ENCODE measurements around the gene HS3ST1. TPM values are rescaled to one million over a fixed set of nuclear protein-coding genes. Genes with fewer than 3 reads are reported as not detected.

Gene HS3ST1
- total and polyA plus RNA-seq, 2 experiments from 2014 or later, result 0.09 to 0.40 TPM

DNA sequence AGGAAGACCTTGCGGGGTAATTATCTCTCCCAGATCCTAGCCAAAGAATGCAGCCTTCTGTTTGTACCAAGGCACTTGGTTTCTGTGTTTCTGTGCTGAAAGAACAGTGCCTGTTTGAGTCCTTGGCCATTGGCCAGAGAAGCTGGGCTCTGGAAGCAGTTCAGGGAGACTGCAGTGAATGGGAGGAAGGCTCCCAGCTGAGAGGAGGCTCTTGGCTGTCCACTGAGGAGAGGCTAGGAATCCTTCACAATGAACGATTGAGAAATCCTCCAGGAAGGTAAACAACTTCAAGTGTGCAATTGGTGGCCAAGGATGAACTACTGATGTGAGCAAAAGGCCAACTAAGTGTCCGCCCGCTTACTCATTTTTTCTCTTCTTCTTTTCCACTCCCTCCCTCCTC is 61.3 kb downstream of the HS3ST1 start:
- H3K36me3 ChIP-seq, result no peaks in the 10 kb centered on the region
- TF ChIP-seq, protein P1, sequence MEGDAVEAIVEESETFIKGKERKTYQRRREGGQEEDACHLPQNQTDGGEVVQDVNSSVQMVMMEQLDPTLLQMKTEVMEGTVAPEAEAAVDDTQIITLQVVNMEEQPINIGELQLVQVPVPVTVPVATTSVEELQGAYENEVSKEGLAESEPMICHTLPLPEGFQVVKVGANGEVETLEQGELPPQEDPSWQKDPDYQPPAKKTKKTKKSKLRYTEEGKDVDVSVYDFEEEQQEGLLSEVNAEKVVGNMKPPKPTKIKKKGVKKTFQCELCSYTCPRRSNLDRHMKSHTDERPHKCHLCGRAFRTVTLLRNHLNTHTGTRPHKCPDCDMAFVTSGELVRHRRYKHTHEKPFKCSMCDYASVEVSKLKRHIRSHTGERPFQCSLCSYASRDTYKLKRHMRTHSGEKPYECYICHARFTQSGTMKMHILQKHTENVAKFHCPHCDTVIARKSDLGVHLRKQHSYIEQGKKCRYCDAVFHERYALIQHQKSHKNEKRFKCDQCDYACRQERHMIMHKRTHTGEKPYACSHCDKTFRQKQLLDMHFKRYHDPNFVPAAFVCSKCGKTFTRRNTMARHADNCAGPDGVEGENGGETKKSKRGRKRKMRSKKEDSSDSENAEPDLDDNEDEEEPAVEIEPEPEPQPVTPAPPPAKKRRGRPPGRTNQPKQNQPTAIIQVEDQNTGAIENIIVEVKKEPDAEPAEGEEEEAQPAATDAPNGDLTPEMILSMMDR (IDR thresholded peaks at IDR 0.05; ENCODE audit: low read depth, low read length), result no peak
- no peaks in the 10 kb centered on the region for H3K27me3 ChIP-seq
- no peaks in the 10 kb centered on the region for H3K9me3 ChIP-seq (ENCODE audit: low read depth)
- peak; percentile 27 to 96 for DNase-seq (ENCODE audit: low read depth in 1 of 2, low spot score in 1 of 2)
- H3K4me3 ChIP-seq, result no peak overlapping the region
- H3K4me1 ChIP-seq (ENCODE audit: low read depth), result no peaks in the 10 kb centered on the region
- H3K27ac ChIP-seq, result no peak overlapping the region

DNA sequence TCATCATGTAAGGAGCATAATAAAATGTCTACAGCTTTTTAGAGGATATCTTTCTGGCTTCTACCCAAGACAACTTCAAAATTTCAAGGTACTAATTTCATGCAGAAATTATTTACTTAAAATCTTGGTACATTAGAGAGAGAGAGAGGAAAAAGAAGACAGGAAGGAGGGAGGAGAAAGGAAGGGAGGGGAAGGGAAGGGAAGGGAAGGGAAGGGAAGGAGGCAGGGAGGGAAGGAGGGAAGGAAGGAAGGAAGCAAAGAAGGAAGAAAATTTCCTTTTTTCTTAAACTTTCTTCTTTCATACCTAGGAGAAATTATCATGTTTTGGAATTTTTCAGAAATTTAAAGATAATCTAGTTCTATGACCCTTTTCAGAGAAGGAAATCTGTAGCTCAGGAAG is 61.8 kb downstream of the HS3ST1 start:
- Histone ChIP-seq H3K27me3 (no peaks in the 10 kb centered on the region), H3K4me3 (no peak overlapping the region), H3K36me3 (no peaks in the 10 kb centered on the region), H3K27ac (no peak overlapping the region), H3K9me3 (ENCODE audit: low read depth) (no peaks in the 10 kb centered on the region), H3K4me1 (ENCODE audit: low read depth) (no peaks in the 10 kb centered on the region)
- DNase-seq (ENCODE audit: low read depth in 1 of 2, low spot score in 1 of 2), result no peak
- TF ChIP-seq, protein P1 (IDR thresholded peaks at IDR 0.05; ENCODE audit: low read depth, low read length), result no peak

DNA sequence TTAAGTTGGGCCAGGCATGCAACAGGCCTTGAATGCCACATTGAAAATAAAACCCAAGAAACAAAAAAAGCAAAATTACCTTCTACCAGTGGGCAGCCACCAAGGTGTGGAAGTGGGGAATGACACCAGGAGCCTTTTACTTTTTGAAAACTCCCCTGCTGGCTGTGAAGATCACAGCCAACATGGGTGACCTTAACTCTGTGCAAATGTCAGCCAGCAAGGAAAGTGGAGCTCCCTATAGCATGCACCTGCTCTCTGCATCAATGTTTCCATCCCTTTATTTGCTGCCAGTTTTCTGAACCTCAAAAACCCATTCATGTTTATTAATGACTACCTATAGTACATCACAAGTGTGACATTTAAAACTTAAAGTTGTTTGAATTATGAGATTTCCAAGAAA is 63.7 kb downstream of the HS3ST1 start:
- no peak for DNase-seq (ENCODE audit: low read depth in 1 of 2, low spot score in 1 of 2)
- H3K4me1 ChIP-seq (ENCODE audit: low read depth), result no peaks in the 10 kb centered on the region
- H3K9me3 ChIP-seq (ENCODE audit: low read depth), result no peaks in the 10 kb centered on the region
- H3K27me3 ChIP-seq, result no peaks in the 10 kb centered on the region
- H3K4me3 ChIP-seq, result no peak overlapping the region
- TF ChIP-seq, protein P1 (IDR thresholded peaks at IDR 0.05; ENCODE audit: low read depth, low read length), result no peak
- H3K27ac ChIP-seq, result no peak overlapping the region
- no peaks in the 10 kb centered on the region for H3K36me3 ChIP-seq

DNA sequence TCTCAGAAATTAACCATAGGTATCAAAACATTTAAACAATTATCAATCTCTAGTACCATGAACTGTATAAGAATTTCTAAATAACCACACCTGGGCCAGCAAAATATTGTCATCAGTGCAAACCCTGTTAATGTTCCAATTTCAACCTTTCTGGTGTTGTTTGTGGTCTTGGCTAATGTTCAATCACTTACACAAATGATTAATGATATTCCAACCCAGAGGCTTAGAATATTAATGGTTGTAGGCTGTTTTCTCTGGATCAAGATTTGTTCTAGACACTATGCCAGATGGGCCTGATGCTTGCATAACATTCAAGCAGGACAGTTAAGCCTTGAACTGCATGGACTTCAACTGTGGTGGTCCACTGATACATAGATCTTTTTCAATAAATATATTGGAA is 69.1 kb downstream of the HS3ST1 start:
- H3K9me3 ChIP-seq (ENCODE audit: low read depth), result no peaks in the 10 kb centered on the region
- DNase-seq (ENCODE audit: low read depth in 1 of 2, low spot score in 1 of 2), result no peak
- H3K4me3 ChIP-seq, result no peak overlapping the region
- no peaks in the 10 kb centered on the region for H3K27me3 ChIP-seq
- H3K4me1 ChIP-seq (ENCODE audit: low read depth), result no peaks in the 10 kb centered on the region
- TF ChIP-seq, protein P1 (IDR thresholded peaks at IDR 0.05; ENCODE audit: low read depth, low read length), result no peak
- H3K27ac ChIP-seq, result no peak overlapping the region
- no peaks in the 10 kb centered on the region for H3K36me3 ChIP-seq

DNA sequence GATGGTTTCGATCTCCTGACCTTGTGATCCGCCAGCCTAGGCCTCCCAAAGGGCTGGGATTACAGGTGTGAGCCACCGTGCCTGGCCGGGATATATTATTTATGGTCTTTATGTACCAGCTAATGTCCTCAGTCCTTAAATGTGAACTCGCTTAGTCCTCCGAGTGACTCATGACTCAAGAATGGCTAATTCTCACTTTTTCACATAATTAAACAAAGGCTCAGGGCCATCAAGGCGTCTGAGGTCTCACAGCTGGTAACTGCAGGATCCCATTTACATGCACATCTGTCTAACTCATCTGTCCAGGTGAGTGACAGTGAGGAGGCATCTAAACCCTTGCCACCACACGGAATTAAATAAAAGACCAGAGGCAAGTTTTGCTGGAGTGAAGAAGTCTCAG is 73.5 kb downstream of the HS3ST1 start:
- H3K36me3 ChIP-seq, result no peaks in the 10 kb centered on the region
- H3K27me3 ChIP-seq, result no peaks in the 10 kb centered on the region
- no peaks in the 10 kb centered on the region for H3K4me1 ChIP-seq (ENCODE audit: low read depth)
- TF ChIP-seq, protein P1 (IDR thresholded peaks at IDR 0.05; ENCODE audit: low read depth, low read length), result no peak
- no peak overlapping the region for H3K27ac ChIP-seq
- H3K9me3 ChIP-seq (ENCODE audit: low read depth), result no peaks in the 10 kb centered on the region
- no peak for DNase-seq (ENCODE audit: low read depth in 1 of 2, low spot score in 1 of 2)
- no peak overlapping the region for H3K4me3 ChIP-seq

DNA sequence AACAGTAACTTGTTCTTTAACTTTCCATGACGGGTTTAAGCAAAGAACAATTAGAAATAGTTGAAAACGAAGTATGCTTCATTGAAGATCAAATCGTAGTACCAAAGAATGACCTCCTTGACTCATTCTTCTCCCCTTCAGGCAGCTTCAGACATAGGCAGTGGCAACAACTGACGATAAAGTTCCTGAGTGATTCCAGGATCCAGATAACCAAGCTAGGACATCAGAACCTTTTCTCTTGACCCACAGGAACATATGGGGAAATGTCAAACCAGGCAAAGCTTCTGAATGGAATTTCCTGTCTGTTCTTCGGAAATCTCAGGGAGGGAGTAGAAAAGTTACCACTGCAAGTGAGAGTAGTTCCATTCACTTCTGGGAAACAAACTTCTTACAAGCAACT is 74.2 kb downstream of the HS3ST1 start:
- TF ChIP-seq, protein P1 (IDR thresholded peaks at IDR 0.05; ENCODE audit: low read depth, low read length), result no peak
- no peaks in the 10 kb centered on the region for H3K27me3 ChIP-seq
- H3K36me3 ChIP-seq, result no peaks in the 10 kb centered on the region
- H3K4me3 ChIP-seq, result no peak overlapping the region
- no peak overlapping the region for H3K27ac ChIP-seq
- DNase-seq (ENCODE audit: low read depth in 1 of 2, low spot score in 1 of 2), result peak in 1 of 2 donors; percentile 15
- no peaks in the 10 kb centered on the region for H3K9me3 ChIP-seq (ENCODE audit: low read depth)
- no peaks in the 10 kb centered on the region for H3K4me1 ChIP-seq (ENCODE audit: low read depth)

All from cardiac muscle cell (in vitro differentiated cells and primary cell).